HG03135 (cell line): ENCODE measurements around the gene CACNA2D2.

ENCODE experiments used
- ATAC-seq: cut with Tn5 transposase; IDR thresholded peaks from one replicate; pipeline ENCODE4 v1.9.1; 2021; ENCODE audit warnings: mild to moderate bottlenecking, moderate library complexity; ENCODE audit not compliant: unreplicated experiment

CACNA2D2 gene

GRCh38 chr3:50470658-50471057 is 32.8 kb downstream of the CACNA2D2 start:
- no peak for ATAC-seq

- no peak for ATAC-seq
Measured at GRCh38 chr3:50467919-50468318, 35.5 kb downstream of the CACNA2D2 start.

GRCh38 chr3:50466177-50466576 is 37.3 kb downstream of the CACNA2D2 start:
- ATAC-seq = no peak

GRCh38 chr3:50464569-50464968 is 38.9 kb downstream of the CACNA2D2 start:
- ATAC-seq = no peak

GRCh38 chr3:50459785-50460184 is 43.6 kb downstream of the CACNA2D2 start:
- ATAC-seq = no peak

- no peak for ATAC-seq
Measured at GRCh38 chr3:50457988-50458387, 45.4 kb downstream of the CACNA2D2 start.

- no peak for ATAC-seq
Measured at GRCh38 chr3:50455161-50456018, 48.0 kb downstream of the CACNA2D2 start.

- no peak for ATAC-seq
Measured at GRCh38 chr3:50454481-50455070, 48.9 kb downstream of the CACNA2D2 start.

GRCh38 chr3:50453907-50454306 is 49.5 kb downstream of the CACNA2D2 start:
- ATAC-seq = no peak

GRCh38 chr3:50450209-50450921 is 53.1 kb downstream of the CACNA2D2 start:
- no peak for ATAC-seq

- no peak for ATAC-seq
Measured at GRCh38 chr3:50448752-50449539, 54.5 kb downstream of the CACNA2D2 start.

GRCh38 chr3:50447290-50447840 is 56.1 kb downstream of the CACNA2D2 start:
- no peak for ATAC-seq

GRCh38 chr3:50445919-50446318 is 57.5 kb downstream of the CACNA2D2 start:
- no peak for ATAC-seq

GRCh38 chr3:50444782-50445181 is 58.7 kb downstream of the CACNA2D2 start:
- ATAC-seq = no peak

GRCh38 chr3:50444213-50444612 is 59.2 kb downstream of the CACNA2D2 start:
- ATAC-seq = no peak

- no peak for ATAC-seq
Measured at GRCh38 chr3:50442945-50443579, 60.4 kb downstream of the CACNA2D2 start.

GRCh38 chr3:50441424-50442217 is 61.8 kb downstream of the CACNA2D2 start:
- ATAC-seq = no peak

- no peak for ATAC-seq
Measured at GRCh38 chr3:50436114-50436674, 67.2 kb downstream of the CACNA2D2 start.
